IgD-negative memory B cell (primary cell): Measurements from ENCODE around the gene SULT1A3. TPM values are rescaled to one million over a fixed set of nuclear protein-coding genes. Genes with fewer than 3 reads are reported as not detected.
"Not testable (repeated sequence)": the region's sequence is repeated elsewhere in the genome, so short reads cannot be mapped to it uniquely, and the experiment has no call there.

Source experiments
- H3K27ac Mint-ChIP-seq, 3 donors: one replicate each; pipeline ENCODE4 v1.8.0; 2020 to 2022; ENCODE audit warnings: mild to moderate bottlenecking in 3 of 3, mixed read lengths in 3 of 3, moderate library complexity in 1 of 3
- H3K27me3 Mint-ChIP-seq: one replicate; pipeline ENCODE4 v1.8.0; 2021; ENCODE audit warnings: mixed read lengths
- H3K36me3 Mint-ChIP-seq: one replicate; pipeline ENCODE4 v1.8.0; 2020; ENCODE audit warnings: mild to moderate bottlenecking, mixed read lengths
- H3K4me1 Mint-ChIP-seq, 3 donors: one replicate each; pipeline ENCODE4 v1.8.0; 2020 to 2022; ENCODE audit warnings: mixed read lengths in 3 of 3, mild to moderate bottlenecking in 1 of 3
- H3K4me3 Mint-ChIP-seq, 4 donors: one replicate each; pipeline ENCODE4 v1.8.0; 2020 to 2022; ENCODE audit warnings: mild to moderate bottlenecking in 4 of 4, mixed read lengths in 4 of 4, moderate library complexity in 3 of 4
- H3K9me3 Mint-ChIP-seq, 3 donors: one replicate each; pipeline ENCODE4 v1.8.0; 2020 to 2021; ENCODE audit warnings: mixed read lengths in 3 of 3, mild to moderate bottlenecking in 1 of 3
- polyA plus RNA-seq: library from polyadenylated mRNA; unstranded; fragments of 300-500 nt; fragmentation: Illumina TruSeq; gene quantifications from one replicate; pipeline ENCODE4 v1.2.3, GENCODE V29; 2021

Gene SULT1A3
- 1.9 TPM for polyA plus RNA-seq

GRCh38 chr16:30199049-30199448 lies at the start of gene SULT1A3:
TSS of gene SULT1A3 (plus strand) at chr16:30199255. CDS start at chr16:30200729, 1,474 bp downstream.
- H3K4me3 Mint-ChIP-seq, H3K27ac Mint-ChIP-seq, H3K4me1 Mint-ChIP-seq, H3K9me3 Mint-ChIP-seq, H3K27me3 Mint-ChIP-seq, H3K36me3 Mint-ChIP-seq: not testable (repeated sequence)

GRCh38 chr16:30151091-30151490 lies 48.0 kb upstream of the SULT1A3 start:
- Mint-ChIP-seq H3K27me3 (no peaks in the 10 kb centered on the region), H3K4me3 (peak overlapping the region in 1 of 4 donors; percentile 52), H3K4me1 (peaks cover 5 to 6% (median 5%) of the 10 kb centered on the region in 3 donors), H3K9me3 (peaks cover 0 to 7% (median 0%) of the 10 kb centered on the region in 3 donors), H3K27ac (peak overlapping the region in 2 of 3 donors; percentile 40 to 89), H3K36me3 (peaks cover 5% of the 10 kb centered on the region)

- Mint-ChIP-seq H3K27ac (no peak overlapping the region), H3K36me3 (peaks cover 5% of the 10 kb centered on the region), H3K4me1 (peaks cover 5 to 6% (median 5%) of the 10 kb centered on the region in 3 donors), H3K4me3 (no peak overlapping the region), H3K9me3 (peaks cover 0 to 7% (median 0%) of the 10 kb centered on the region in 3 donors), H3K27me3 (no peaks in the 10 kb centered on the region)
These were observed 46.5 kb upstream of the SULT1A3 start for GRCh38 chr16:30152517-30152916.

- no peak overlapping the region for H3K27ac Mint-ChIP-seq
- peaks cover 5 to 6% (median 5%) of the 10 kb centered on the region in 3 donors for H3K4me1 Mint-ChIP-seq
These were observed 43.9 kb upstream of the SULT1A3 start for GRCh38 chr16:30155188-30155587.

GRCh38 chr16:30157214-30157613 lies 41.8 kb upstream of the SULT1A3 start:
- H3K27me3 Mint-ChIP-seq: peaks cover 1% of the 10 kb centered on the region
- no peaks in the 10 kb centered on the region for H3K9me3 Mint-ChIP-seq
- no peak overlapping the region for H3K4me3 Mint-ChIP-seq
- H3K27ac Mint-ChIP-seq: no peak overlapping the region
- no peaks in the 10 kb centered on the region for H3K36me3 Mint-ChIP-seq
- H3K4me1 Mint-ChIP-seq: peaks cover 0 to 4% (median 0%) of the 10 kb centered on the region in 3 donors

More at GRCh38 chr16:30155188-30155587, 43.9 kb upstream of the SULT1A3 start:
- Mint-ChIP-seq H3K36me3 (peaks cover 1% of the 10 kb centered on the region), H3K4me3 (no peak overlapping the region), H3K9me3 (peaks cover 0 to 3% (median 0%) of the 10 kb centered on the region in 3 donors), H3K27me3 (no peaks in the 10 kb centered on the region)

GRCh38 chr16:30163538-30163937 lies 35.5 kb upstream of the SULT1A3 start:
- Mint-ChIP-seq H3K27ac (no peak overlapping the region), H3K36me3 (no peaks in the 10 kb centered on the region), H3K27me3 (peaks cover 1% of the 10 kb centered on the region), H3K4me1 (peaks cover 14 to 28% (median 25%) of the 10 kb centered on the region in 3 donors), H3K9me3 (no peaks in the 10 kb centered on the region), H3K4me3 (no peak overlapping the region)

GRCh38 chr16:30166202-30166902 lies 32.7 kb upstream of the SULT1A3 start:
- Mint-ChIP-seq H3K9me3 (no peaks in the 10 kb centered on the region), H3K4me3 (peak overlapping the region in 3 of 4 donors; percentile 21 to 86 (median 49)), H3K27ac (peak overlapping the region in 2 of 3 donors; percentile 0 to 74), H3K36me3 (no peaks in the 10 kb centered on the region), H3K27me3 (no peaks in the 10 kb centered on the region), H3K4me1 (peaks cover 14 to 28% (median 25%) of the 10 kb centered on the region in 3 donors)

GRCh38 chr16:30168746-30169145 lies 30.3 kb upstream of the SULT1A3 start:
- not testable (repeated sequence) for H3K9me3 Mint-ChIP-seq, H3K27ac Mint-ChIP-seq, H3K27me3 Mint-ChIP-seq, H3K36me3 Mint-ChIP-seq, H3K4me3 Mint-ChIP-seq
- H3K4me1 Mint-ChIP-seq: peaks cover 14 to 27% (median 25%) of the 10 kb centered on the region in 3 donors

GRCh38 chr16:30169416-30169815 lies 29.6 kb upstream of the SULT1A3 start:
- not testable (repeated sequence) for H3K9me3 Mint-ChIP-seq, H3K4me3 Mint-ChIP-seq, H3K27ac Mint-ChIP-seq, H3K27me3 Mint-ChIP-seq, H3K36me3 Mint-ChIP-seq
- H3K4me1 Mint-ChIP-seq: peaks cover 14 to 27% (median 25%) of the 10 kb centered on the region in 3 donors

- not testable (repeated sequence) for H3K36me3 Mint-ChIP-seq, H3K27ac Mint-ChIP-seq, H3K27me3 Mint-ChIP-seq, H3K4me3 Mint-ChIP-seq, H3K9me3 Mint-ChIP-seq
- H3K4me1 Mint-ChIP-seq: peaks cover 11 to 21% (median 21%) of the 10 kb centered on the region in 3 donors
These were observed 28.9 kb upstream of the SULT1A3 start for GRCh38 chr16:30170145-30170544.

GRCh38 chr16:30173054-30173453 lies 26.0 kb upstream of the SULT1A3 start:
- Mint-ChIP-seq H3K9me3 (no peaks in the 10 kb centered on the region), H3K27ac (no peak overlapping the region), H3K36me3 (no peaks in the 10 kb centered on the region), H3K4me3 (no peak overlapping the region), H3K4me1 (peaks cover 0 to 3% (median 2%) of the 10 kb centered on the region in 3 donors), H3K27me3 (peaks cover 1% of the 10 kb centered on the region)

GRCh38 chr16:30176876-30177275 lies 22.2 kb upstream of the SULT1A3 start:
- not testable (repeated sequence) for H3K27ac Mint-ChIP-seq, H3K4me3 Mint-ChIP-seq

GRCh38 chr16:30179195-30179594 lies 19.9 kb upstream of the SULT1A3 start:
- peaks cover 8 to 10% (median 9%) of the 10 kb centered on the region in 3 donors for H3K4me1 Mint-ChIP-seq
- no peak overlapping the region for H3K27ac Mint-ChIP-seq
- H3K36me3 Mint-ChIP-seq: peaks cover 3% of the 10 kb centered on the region
- H3K27me3 Mint-ChIP-seq: no peaks in the 10 kb centered on the region
- H3K9me3 Mint-ChIP-seq: no peaks in the 10 kb centered on the region
- H3K4me3 Mint-ChIP-seq: peak overlapping the region in 1 of 4 donors; percentile 60

More at GRCh38 chr16:30176876-30177275, 22.2 kb upstream of the SULT1A3 start:
- not testable (repeated sequence) for H3K36me3 Mint-ChIP-seq, H3K9me3 Mint-ChIP-seq, H3K27me3 Mint-ChIP-seq, H3K4me1 Mint-ChIP-seq

GRCh38 chr16:30179931-30180330 lies 19.1 kb upstream of the SULT1A3 start:
- H3K4me3 Mint-ChIP-seq: no peak overlapping the region
- H3K36me3 Mint-ChIP-seq: peaks cover 10% of the 10 kb centered on the region
- peaks cover 8 to 10% (median 9%) of the 10 kb centered on the region in 3 donors for H3K4me1 Mint-ChIP-seq
- no peaks in the 10 kb centered on the region for H3K9me3 Mint-ChIP-seq
- no peaks in the 10 kb centered on the region for H3K27me3 Mint-ChIP-seq
- no peak overlapping the region for H3K27ac Mint-ChIP-seq

- peaks cover 9 to 10% (median 9%) of the 10 kb centered on the region in 3 donors for H3K4me1 Mint-ChIP-seq
- no peaks in the 10 kb centered on the region for H3K27me3 Mint-ChIP-seq
- peaks cover 11% of the 10 kb centered on the region for H3K36me3 Mint-ChIP-seq
- H3K9me3 Mint-ChIP-seq: no peaks in the 10 kb centered on the region
- H3K27ac Mint-ChIP-seq: peak overlapping the region in 2 of 3 donors; percentile 39 to 77
- peak overlapping the region in 2 of 4 donors; percentile 47 to 63 for H3K4me3 Mint-ChIP-seq
These were observed 18.3 kb upstream of the SULT1A3 start for GRCh38 chr16:30180741-30181140.
